GM23248 (cell line): Measurements from ENCODE around the gene CMIP.

ENCODE experiments used
- EZH2 ChIP-seq: fragments of 200-600 bp; sonication (generic); IDR thresholded peaks from 2 replicates; pipeline ENCODE4 v1.6.1; 2018; ENCODE audit warnings: antibody characterized with exemption, mild to moderate bottlenecking; ENCODE audit not compliant: insufficient read depth, poor library complexity, severe bottlenecking
- EZH2phosphoT487 ChIP-seq: fragments of 200-600 bp; sonication (generic); IDR thresholded peaks from 2 replicates; pipeline ENCODE4 v1.6.1; 2018; ENCODE audit warnings: antibody characterized with exemption, moderate library complexity, mild to moderate bottlenecking, low read depth; ENCODE audit not compliant: insufficient read depth

DNA sequence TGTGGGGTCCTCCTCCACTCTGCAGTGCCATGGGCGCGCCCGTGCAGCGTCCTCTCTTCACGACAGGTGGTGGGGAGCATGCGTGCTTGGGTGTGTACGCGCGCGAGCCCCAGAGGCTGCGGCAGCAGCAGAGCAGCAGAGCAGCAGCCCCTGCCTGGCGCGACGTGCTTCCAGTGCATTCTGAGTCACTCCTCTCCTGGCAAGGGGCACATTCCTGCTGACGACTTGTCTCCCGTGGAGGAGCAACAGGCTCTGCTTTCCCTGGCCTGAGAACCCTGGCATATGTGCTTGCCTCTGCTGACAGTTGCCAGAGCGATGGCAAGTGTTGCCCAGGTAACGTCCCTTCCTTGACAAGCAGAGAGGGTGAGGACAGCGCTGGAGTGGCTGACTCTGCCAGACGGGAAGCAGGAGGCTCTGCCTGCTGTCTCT, 200.7 kb downstream of the CMIP start:
- TF ChIP-seq EZH2 (no peak), EZH2phosphoT487 (no peak)
